Measurements from ENCODE around the gene ABCG1. TPM values are rescaled to one million over a fixed set of nuclear protein-coding genes. Genes with fewer than 3 reads are reported as not detected.
A peak's percentile ranks its signal among the peaks of the same experiment; 100 is the strongest.

ABCG1 gene
- total RNA-seq, 4 donors from 2014 or later: 16.1 to 25.9 (median 20.0) TPM

DNA sequence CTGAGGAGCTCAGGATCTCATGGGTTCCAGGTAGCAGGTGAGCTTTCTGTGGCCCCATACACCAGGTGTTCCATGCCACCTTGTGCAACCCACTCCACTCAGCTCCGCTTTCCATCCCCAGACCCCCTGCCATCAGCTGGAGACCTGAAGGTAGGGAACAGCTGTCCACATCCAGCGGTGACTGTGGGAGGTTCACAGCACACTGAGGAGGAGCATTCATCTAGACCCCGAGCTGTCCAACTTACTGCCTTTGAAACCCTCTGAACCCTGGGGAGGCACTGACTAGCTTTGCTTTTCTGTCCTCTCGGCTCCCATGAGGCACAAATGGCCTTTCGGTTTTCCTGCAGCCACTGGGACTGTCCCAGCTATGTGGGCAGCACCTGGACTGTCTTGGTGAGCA is 27.9 kb upstream of the ABCG1 start:
- intact Hi-C loops (cut with DNase I): no loop called here
- TF ChIP-seq, protein P1, sequence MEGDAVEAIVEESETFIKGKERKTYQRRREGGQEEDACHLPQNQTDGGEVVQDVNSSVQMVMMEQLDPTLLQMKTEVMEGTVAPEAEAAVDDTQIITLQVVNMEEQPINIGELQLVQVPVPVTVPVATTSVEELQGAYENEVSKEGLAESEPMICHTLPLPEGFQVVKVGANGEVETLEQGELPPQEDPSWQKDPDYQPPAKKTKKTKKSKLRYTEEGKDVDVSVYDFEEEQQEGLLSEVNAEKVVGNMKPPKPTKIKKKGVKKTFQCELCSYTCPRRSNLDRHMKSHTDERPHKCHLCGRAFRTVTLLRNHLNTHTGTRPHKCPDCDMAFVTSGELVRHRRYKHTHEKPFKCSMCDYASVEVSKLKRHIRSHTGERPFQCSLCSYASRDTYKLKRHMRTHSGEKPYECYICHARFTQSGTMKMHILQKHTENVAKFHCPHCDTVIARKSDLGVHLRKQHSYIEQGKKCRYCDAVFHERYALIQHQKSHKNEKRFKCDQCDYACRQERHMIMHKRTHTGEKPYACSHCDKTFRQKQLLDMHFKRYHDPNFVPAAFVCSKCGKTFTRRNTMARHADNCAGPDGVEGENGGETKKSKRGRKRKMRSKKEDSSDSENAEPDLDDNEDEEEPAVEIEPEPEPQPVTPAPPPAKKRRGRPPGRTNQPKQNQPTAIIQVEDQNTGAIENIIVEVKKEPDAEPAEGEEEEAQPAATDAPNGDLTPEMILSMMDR (IDR thresholded peaks at IDR 0.05): no peak
- TF ChIP-seq POLR2A (IDR thresholded peaks at IDR 0.05; ENCODE audit: low read depth) (no peak), EP300 (IDR thresholded peaks at IDR 0.05) (no peak), POLR2AphosphoS5 (IDR thresholded peaks at IDR 0.05) (no peak)
- no peak overlapping the region for H3K27ac ChIP-seq (replicated peaks in 1 of 4)
- no peak overlapping the region for H3K4me3 ChIP-seq
- H3K4me1 ChIP-seq: peaks cover 5 to 15% (median 11%) of the 10 kb centered on the region in 4 donors
- no peaks in the 10 kb centered on the region for H3K36me3 ChIP-seq
- no peaks in the 10 kb centered on the region for H3K9me3 ChIP-seq
- WGBS: 93% methylated on average over 5 of the region's 5 CpGs
- peak; percentile 21 for DNase-seq (ENCODE audit: extremely low spot score)
- H3K27me3 ChIP-seq: peaks cover 0 to 11% (median 0%) of the 10 kb centered on the region in 4 donors

DNA sequence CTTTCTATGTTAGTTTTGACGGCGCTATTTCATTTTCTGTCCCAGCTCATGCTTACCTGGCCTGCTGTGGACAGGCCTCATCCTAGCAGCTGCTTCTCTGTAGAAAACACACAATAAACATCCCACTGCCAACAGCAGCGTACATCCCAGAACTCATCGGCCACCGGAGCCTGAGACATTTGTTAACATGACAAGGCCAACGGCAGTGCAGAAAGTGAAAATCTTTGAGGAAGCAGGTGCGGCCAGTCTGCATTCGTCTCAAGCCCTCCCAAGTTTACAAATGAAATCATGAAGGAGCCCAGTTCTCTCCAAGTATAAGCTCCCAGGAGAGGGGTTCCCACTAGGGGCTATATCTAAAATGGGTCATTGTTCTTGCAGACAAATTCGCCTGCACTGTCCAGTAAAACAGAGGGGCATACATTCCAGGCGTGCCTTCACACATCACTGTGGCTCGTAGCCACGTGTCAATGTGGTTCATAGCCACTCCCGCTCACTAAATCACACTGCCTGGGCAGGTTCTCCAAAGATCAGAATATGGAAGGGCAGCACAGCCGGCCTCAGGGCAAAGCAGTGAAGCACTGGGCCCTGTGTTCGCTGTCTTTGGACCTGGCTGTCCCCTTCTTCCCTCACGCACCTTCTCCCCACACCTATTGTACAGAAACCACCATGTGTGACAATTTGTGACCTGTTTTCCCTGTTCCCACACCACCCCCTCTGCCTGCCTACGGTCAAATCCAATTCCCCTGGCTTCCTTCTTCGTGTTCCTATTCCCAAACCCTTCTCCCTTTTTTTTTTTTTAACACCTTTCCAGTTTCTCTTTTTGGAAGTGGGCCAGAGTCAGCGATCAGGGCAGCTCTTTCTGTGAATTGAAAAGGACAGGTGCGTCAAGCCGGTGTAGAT is 27.0 kb upstream of the ABCG1 start:
- DNase-seq (ENCODE audit: extremely low spot score): peak; percentile 72
- Histone ChIP-seq H3K4me3 (no peak overlapping the region), H3K4me1 (peaks cover 5 to 15% (median 11%) of the 10 kb centered on the region in 4 donors), H3K27ac (replicated peaks in 1 of 4) (no peak overlapping the region), H3K9me3 (no peaks in the 10 kb centered on the region), H3K36me3 (no peaks in the 10 kb centered on the region), H3K27me3 (peaks cover 0 to 11% (median 0%) of the 10 kb centered on the region in 4 donors)
- intact Hi-C loops (cut with DNase I): no loop called here
- TF ChIP-seq POLR2A (IDR thresholded peaks at IDR 0.05; ENCODE audit: low read depth) (no peak), EP300 (IDR thresholded peaks at IDR 0.05) (no peak), POLR2AphosphoS5 (IDR thresholded peaks at IDR 0.05) (no peak)
- TF ChIP-seq, protein P1 (IDR thresholded peaks at IDR 0.05): no peak
- 72% methylated on average over 19 of the region's 21 CpGs for WGBS

DNA sequence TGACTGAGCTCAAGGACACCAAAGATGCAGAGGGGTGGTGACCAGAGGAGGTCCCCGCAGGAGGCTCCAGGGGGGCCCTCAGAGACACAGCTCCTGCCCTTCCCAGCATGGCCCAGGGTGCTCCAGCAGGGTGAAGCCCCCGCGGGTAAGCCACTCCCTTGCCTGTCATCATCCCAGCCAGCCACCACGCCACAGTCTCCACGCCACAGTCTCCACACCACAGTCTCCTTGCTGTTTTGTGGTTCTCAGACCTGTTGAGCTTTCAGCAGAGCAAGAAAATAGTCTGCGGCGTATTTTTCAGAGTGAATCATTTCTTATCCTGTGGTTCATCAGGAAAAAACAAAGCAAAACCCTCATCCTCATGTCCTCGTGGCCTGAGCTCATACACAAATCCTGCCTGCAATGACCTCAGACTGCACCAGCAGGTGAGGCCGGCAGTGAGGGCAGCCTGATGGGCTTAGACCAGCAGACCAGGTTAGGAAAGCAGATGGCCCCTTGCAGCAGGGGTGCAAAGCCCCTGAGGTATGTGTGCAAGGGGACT is 25.7 kb upstream of the ABCG1 start:
- H3K27me3 ChIP-seq: peaks cover 0 to 11% (median 0%) of the 10 kb centered on the region in 4 donors
- peak; percentile 87 for DNase-seq (ENCODE audit: extremely low spot score)
- intact Hi-C loops (cut with DNase I): no loop called here
- H3K27ac ChIP-seq (replicated peaks in 1 of 4): no peak overlapping the region
- WGBS: 81% methylated on average over 4 of the region's 9 CpGs
- H3K4me3 ChIP-seq: no peak overlapping the region
- H3K36me3 ChIP-seq: no peaks in the 10 kb centered on the region
- H3K9me3 ChIP-seq: no peaks in the 10 kb centered on the region
- no peak for TF ChIP-seq POLR2AphosphoS5 (IDR thresholded peaks at IDR 0.05)
- TF ChIP-seq EP300 (IDR thresholded peaks at IDR 0.05): no peak
- TF ChIP-seq, protein P1 (IDR thresholded peaks at IDR 0.05): no peak
- no peak for TF ChIP-seq POLR2A (IDR thresholded peaks at IDR 0.05; ENCODE audit: low read depth)
- H3K4me1 ChIP-seq: peaks cover 0 to 7% (median 4%) of the 10 kb centered on the region in 4 donors

DNA sequence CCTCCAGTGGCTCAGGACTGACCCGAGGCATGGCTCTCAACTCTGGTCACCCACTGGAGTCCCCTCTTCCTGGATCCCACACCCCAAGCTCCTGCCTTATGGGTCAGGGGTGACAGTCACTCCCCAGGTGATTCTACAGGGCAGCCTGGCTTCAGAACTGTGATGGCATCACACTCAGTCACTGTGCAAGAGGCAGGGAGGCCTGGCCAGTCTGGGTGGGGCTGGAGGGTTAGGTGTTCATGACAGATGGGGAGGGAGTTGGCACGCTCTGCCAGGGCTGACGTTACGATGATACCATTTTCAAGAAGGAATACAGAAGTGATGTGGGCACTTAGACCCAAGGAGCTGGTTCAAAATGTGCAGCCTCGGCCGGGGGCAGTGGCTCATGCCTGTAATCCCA is 25.2 kb upstream of the ABCG1 start:
- intact Hi-C loops (cut with DNase I): no loop called here
- peak; percentile 50 for DNase-seq (ENCODE audit: extremely low spot score)
- Histone ChIP-seq H3K9me3 (no peaks in the 10 kb centered on the region), H3K27ac (replicated peaks in 1 of 4) (no peak overlapping the region), H3K36me3 (no peaks in the 10 kb centered on the region), H3K27me3 (peaks cover 0 to 11% (median 0%) of the 10 kb centered on the region in 4 donors), H3K4me1 (peaks cover 0 to 6% (median 1%) of the 10 kb centered on the region in 4 donors), H3K4me3 (no peak overlapping the region)
- TF ChIP-seq POLR2AphosphoS5 (IDR thresholded peaks at IDR 0.05) (no peak), POLR2A (IDR thresholded peaks at IDR 0.05; ENCODE audit: low read depth) (no peak), EP300 (IDR thresholded peaks at IDR 0.05) (no peak)
- TF ChIP-seq, protein P1 (IDR thresholded peaks at IDR 0.05): no peak
- 91% methylated on average over 6 of the region's 6 CpGs for WGBS

Data from esophagus muscularis mucosa (tissue), 4 donors.